Activated CD8-positive, alpha-beta memory T cell treated with anti-CD3 and anti-CD28 coated beads for 48 hours (primary cell): ENCODE results near the gene MAB21L1.

Experiments used
- DNase-seq, 3 experiments: peaks; one replicate each; pipeline ENCODE4 v3.0.0-alpha.2; 2020; ENCODE audit warnings: low read depth in 2 of 3, low spot score in 2 of 3

MAB21L1 gene

DNA sequence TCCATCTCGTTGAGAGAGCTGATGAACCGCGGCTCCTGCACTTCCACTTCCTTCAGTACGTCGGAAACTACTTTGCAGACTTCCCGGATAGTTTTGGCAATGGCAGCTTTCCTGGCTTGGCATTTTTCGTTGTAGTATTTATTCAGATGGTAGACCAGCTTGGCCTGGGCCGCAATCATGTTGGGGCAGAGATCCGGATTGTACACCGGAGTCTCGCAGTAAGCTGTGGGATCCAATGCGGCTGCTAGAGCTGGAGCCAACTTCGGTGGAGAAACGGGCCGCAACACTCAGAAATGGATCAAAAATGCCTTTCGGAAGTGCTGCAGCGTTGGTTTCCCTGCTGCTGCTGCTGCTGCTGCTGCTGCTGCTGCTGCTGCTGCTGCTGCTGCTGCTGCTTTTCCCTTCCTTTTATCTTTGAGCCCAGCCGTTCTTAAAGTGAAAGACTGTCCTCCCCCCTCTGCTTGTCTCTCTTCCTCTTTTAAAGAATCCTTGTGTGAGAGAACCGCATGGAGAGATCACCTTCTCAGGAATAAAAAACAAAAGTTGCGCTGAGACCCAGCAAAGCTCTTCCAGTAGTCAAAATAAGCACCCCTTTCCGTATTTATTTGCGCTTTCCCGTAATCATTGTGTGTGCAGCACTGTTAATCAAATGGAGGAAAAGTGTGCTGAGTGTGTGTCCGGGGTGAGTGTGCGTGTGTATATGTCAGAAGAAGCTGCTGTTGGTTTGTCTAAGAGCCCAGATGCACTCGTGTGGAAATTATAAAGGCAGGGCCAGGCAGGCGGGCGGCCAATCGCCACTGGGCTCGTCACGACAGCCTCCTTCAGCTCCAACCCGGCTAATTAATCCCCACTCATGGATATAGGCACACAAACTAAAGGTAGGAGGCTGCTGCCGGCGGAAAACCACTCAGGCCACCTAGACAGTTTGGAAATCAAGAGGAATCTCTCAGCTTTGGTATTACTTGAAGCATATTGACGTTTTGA, at the start of gene MAB21L1:
TSS of gene MAB21L1 (minus strand) at position 730 of the 984 bp plus-strand sequence. CDS start at position 179, 551 bp downstream.
- no peak for DNase-seq

DNA sequence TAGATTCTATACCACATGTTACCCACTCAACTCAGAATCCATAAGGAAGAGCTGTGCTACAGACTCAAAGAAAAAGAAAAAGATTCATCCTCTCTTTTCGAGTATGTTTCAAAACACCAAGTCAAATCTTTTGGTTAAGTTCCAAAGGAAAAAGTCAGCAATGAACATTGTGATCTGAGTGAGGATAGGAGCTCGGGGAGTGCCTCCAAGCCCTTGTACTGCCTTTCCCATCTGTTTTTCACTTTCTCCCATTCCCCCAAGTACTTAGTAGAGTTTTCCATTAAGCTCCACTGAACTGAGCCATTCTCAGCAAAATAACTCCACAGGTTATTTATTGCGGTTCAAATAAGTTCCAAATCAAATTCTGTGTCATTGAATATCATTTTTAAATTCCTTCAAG, 47.7 kb upstream of the MAB21L1 start:
- DNase-seq, result no peak

DNA sequence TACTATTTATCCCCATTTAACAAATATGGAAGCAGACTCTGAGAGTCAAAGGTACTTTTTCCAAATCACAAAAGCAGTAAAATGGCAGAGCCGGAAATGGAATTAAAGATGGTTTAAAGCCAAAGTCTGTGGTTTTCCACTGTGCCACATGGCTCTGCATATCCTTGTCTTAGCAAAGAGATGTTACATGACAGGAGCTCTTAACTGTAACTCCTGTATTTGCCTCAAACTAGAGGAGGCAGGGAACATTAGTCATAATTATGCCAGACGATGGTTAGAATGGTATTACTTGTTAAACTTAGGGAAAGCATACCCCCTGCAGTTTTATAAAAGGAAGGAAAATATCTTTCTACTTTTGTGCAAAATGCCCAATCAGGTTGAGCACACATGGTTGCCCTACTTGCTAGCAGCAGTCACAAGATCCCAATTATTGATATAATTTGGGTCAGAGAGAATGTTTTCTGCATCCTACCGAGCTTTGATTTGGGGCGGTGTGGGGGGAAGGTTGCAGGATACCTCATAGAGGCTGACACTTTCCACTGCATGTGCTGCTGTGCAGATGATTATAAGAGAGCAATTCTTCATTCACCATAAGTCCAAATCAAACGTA, 42.0 kb upstream of the MAB21L1 start:
- no peak for DNase-seq

DNA sequence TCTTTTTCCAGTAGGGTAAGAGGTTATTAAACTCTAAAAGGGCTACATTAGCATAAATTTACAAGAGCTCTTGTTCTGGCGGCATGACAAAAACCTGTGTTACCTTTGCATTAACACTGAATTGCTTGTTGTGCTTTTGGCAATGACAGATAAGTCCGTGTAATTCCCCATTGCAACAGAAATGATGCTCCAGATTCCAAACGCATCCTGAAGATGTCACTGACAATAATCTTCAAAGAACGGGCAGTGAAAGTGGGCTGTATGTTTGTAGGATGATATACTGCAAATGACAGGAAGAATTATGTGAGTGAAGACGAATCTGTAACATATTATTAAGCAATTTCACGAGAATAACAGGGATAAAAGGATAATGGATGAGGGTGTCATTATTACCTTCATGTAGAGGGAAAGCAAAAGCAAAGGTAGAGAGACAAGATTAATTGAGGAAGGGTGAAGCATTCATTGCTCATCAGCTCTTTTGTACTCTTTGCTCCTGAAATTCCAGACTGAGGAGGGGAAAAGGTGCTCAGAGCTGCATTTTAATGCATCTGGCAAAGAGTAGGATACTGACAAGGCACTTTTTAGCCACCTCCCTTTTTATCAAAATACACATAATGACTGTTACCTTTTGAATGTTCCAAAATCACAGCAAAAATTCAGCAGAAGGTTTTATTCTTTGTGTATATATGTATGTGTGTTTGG, 38.5 kb upstream of the MAB21L1 start:
- DNase-seq, result no peak

DNA sequence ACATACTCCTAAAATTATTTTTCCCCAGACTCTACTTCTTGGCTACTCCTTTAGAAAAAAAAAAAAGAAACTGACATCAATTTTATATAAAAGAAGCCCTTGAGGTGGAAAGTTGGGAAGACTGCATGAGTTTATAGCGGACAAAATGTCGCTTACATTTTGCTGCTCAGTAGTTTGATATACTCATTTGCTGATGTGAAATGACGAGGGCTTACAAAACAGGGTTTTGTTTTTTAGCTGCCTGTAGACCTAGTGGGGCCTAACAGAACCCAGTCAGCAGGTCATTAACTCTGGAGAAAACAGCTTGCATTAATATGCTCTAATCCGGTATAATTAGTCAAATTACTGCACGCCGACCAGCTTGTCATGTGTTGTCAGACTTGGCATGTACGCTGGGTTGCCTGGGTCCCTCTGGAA, 37.6 kb upstream of the MAB21L1 start:
- no peak for DNase-seq

DNA sequence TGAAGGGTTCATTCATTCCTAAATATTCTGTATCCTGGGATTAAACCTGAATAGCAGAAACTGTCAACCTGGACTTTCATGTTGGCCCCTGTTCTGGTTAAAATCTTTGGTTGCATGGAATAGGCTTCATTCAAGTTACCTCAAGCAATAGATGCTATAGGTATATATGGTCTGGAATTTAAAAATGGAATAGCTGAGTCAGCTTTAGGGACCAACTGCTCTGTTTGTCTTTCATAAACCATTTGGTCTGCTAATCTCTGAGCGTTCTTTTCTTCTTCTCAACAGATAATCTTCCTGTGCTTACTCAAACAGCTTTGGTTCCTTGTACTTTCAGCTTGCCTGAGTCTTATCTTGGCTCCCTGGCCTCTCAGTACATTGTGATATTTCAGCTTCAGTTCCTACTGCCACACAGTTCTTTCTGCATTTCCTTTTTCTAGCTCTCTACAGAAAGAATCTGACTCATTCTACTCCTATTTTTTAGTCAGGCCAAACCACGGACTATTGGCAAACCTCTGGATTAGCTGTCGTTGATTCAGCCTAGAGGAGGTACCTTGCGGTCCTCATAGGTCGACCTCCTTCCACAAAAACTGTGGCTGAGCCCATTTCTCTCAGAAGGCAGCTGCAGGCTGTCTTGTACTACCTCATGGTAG, 35.9 kb upstream of the MAB21L1 start:
- no peak for DNase-seq

DNA sequence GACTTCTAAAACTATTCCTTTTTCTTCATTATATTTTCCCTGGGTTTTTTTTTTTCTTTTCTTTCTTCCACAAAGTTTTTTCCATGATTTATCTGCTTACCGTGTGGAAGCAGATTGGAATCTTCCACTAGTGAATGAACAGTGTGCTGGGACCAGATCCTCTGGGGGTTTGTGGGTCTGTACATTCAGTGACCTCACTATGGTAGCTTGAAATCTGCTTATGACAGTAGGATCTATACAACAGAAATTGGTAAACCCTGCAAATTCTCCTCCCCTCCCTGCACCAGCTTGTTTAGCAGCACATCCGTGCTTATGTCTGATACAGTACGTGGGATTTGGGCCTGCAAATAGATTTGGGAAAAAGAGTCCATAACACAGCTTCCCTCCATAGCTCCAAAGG, 26.0 kb upstream of the MAB21L1 start:
- DNase-seq, result no peak

DNA sequence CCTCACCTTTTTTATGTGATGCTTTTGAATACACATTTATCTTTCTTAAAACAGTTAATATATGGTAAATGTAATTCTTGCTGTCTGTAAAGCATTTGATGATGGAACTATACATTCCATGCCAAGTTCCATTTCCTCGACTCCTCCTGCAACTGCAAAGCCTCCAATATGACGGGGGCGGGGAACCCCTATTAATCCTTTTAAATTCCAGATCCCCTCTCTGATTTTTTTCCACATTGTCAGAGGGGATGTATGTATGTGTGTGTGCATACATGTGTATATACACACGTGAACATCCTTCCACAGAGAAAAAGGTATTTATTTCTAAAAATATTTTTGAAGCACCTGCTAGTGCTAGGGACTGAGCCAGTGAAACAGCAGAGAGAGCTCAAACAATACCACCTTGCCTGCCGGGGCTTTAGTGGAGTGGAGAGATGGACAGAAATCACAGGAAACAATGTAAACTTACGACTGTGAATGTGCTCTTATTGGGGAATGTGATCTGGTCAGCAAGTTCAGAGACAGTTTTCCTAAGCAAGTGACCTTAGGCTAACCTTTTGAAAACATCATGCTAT, 25.3 kb upstream of the MAB21L1 start:
- DNase-seq, result no peak

DNA sequence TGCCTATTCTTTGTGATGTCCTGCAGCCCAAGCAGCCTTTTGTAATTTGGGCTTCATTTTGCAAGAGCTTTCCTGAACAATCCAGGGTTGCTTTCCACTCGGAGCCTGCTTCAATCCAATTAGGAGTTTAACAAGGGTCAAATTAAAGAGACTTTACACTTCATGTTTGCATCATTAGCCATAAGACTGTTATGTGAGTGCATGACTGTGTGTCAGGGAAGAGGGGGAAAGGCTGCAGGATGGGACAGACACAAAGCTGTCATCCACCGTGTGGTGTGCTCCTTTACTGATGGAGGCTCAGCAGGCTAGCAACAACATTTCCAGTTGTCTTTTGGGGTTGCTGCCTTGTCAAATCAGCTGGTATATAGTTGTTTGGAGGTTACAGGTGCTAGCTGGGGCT, 23.7 kb upstream of the MAB21L1 start:
- DNase-seq, result no peak

DNA sequence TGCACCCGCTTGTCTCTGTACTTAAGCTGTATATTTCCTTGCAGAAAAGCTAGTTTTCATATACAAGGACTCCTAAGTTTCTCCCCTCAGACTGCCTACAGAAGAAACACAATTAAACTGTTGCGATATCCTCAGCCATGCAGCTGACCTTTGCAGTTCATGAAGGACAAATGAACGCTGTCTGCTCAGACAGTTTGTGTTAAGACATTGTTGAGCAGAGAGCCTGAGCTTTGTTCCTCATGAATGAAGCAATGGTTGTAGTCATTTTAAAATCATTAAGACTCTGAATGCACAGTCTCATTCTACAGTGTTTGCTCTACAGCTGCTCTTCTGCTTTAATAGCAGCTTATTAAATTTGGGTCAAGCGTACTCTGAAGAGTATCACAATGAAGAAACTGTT, 23.2 kb upstream of the MAB21L1 start:
- DNase-seq, result no peak

DNA sequence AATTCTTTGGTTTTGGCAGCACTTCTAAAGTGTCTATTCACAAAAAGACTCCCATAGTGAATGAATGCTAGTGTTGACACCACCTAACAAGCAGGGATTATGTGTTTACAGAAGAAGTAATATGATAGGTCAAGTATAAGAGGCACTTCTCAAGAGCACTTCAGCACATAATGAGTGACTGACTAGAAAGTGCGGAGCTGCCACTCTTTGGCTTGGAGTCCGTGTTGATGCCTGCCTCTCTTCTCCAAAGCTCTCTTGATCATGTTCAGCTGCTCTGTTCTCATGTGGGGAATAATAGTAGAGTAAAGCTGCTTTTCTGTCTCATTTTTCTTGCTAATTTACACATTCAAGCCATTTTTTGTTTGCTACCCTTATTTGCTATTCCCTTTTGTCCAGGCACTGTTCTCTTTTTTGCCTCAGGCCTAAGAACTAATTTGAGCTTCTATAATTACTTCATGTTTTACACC, 22.7 kb upstream of the MAB21L1 start:
- no peak for DNase-seq

DNA sequence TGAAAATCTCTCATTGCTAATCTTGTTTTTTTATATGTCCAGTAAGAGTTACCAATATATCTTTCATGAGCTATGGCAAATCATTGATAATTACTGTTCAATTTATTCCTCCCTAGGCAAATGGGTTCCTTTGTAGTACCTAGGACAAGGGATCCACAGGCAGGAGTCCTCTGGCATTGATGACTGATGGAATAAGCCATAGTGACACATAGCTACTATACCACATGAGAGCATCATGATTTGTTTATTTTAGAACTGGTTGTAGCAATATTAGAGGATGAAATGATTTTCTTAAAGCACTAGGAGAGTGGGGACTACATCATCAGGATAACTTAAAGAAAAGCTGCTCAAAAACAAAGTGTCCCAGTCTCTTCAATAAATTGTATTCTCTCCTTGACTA, 21.7 kb upstream of the MAB21L1 start:
- no peak for DNase-seq

DNA sequence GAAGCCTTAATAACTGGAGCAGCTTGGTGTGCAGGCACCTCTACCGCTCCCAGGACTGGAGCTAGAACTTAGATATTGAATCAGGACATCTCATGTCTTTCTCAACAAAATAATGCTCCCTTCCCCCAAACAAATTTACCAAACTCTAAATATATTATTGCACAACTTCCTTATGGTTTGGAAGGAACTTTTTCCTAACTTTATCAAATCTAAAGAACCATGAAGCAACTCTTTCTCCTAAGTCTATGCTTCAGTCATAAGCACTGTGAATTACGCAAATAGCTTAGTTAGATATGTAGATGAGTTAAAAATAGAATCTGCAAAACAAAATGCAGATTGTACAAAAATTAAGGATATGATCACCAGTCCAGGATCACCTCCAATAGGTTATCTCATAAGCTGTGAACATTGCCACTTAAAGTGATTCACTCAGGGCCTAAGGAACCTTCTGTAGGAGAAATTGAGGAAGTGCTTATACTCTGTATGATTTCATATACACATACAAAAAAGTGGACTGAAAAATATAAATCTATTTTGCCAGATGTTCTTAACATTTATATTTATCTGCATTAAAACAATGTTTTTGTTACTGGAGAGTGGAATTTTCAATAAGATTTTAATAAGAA, 20.4 kb upstream of the MAB21L1 start:
- DNase-seq, result no peak

DNA sequence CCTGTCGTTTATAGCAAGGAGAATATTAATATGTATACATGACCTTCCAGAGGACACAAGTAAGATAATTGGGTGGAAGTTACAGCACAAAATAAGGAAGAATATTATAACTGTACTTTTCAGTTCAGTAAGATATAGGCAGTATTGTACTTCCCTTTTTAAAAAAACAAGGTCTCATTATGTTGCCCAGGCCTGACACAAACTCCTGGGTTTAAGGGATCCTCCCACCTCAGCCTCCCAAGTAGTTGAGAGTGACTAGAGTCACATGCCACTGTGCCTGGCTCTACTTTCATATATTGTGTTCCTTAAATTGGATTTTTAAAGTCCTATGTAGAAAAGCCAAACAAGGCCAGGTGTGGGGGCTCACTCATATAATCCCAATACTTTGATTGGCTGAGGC, 19.5 kb upstream of the MAB21L1 start:
- DNase-seq, result no peak

DNA sequence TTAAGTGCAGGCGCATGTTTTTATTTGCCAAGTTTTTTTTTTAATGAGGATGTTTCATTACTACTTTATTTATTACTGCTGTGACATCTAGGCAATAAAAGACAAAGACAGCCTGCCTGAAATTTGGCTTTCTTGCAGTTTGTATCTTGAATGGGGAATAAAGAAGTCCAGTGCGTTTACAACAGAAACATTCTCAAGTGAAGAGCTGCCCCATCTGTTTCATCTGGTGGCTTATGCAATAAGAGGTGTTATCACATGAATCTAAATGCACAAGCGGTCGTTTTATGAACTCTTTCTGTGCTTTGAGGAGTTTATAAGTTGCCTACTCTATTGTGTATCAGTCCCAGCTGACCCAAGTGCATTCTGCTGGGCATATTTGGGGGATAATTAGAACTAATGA, 12.6 kb upstream of the MAB21L1 start:
- no peak for DNase-seq

DNA sequence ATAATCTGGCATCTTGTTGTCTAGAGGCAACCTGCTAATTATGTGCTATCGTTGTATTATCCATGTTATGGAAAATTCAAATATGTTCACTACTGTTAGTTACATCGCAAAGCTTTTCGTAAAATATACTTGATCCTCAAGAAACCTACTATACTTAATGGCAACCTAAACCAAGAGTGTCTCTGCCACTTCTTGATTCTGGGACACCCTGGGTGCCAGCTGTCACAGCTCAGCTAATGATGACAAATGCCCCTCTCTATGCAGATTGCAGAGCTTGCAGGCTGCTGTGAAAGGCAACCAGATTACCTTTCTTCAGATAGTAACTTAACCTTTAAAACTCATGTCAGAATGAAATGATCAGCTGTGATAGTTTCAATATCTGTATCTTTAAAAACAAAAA, 8.9 kb upstream of the MAB21L1 start:
- no peak for DNase-seq

DNA sequence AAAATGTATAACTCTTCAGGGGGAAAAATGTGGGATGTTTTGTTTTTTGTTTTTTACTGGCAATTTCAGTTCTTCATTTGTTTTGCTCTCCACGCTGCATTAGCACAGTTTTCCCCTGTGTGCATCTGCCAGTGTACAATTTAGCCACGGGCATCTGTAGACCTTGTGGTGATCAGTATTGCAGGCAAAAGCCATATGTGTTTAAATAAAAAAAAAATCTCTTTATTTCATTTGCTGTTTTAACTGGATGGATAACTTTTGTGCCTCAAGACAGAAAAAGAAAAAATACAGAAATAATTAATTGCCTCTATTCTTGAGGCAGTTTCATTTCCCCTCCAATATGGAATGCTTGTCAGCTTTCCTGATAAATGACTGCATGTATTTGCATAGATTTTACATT, 7.9 kb upstream of the MAB21L1 start:
- no peak for DNase-seq

DNA sequence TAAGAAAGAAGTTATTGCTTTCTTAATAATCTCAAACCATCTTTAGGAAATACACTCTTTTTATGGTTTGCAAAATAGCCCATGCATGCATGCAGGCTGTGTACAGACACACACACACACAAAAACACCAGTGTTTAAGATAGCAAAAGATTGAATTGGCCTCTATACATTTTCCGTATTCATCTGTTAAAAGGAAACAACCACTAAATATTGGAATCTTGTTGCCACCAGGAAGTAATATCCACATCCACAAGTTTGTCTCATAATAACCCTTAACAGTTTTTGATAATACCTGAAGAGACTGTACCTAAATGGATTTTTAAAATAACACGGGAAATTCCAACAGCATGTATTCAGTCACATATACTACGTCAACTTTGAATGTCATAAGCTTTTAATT, 7.3 kb upstream of the MAB21L1 start:
- no peak for DNase-seq

DNA sequence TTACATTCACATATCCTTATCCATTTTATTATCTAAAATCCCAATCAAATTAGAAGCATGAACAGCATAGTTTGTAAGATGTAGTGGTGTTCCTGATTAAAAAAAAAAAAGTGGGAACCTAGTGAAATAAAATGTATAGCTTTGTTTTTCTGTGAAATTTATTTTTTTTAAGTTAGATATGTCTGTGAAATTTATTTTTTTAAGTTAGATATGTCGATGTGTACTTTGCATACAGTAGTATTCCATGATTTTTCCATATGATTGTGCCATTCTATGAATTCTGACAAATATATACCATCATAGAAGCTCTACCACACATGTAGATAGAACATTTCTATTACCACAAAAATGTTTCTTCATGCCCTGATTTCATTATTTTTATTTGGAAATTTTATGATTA, 6.0 kb upstream of the MAB21L1 start:
- DNase-seq, result no peak

DNA sequence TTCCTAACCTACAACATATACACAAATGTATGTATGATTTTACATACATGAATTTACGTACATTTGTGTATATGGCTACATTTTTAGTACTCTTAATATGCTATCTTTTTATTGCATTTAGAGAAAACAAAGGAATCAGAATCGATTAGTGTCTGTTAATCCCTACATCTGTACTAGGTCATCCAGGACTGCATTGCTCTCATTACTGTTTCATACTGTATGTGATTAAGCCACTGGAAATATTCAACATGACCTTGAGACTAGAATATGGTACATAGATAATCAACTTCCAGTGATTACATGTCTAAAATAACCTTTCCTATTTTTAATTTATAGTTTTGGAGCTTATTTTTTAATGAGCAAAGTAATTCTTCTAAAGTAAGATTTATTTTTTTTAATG, 5.3 kb upstream of the MAB21L1 start:
- no peak for DNase-seq

DNA sequence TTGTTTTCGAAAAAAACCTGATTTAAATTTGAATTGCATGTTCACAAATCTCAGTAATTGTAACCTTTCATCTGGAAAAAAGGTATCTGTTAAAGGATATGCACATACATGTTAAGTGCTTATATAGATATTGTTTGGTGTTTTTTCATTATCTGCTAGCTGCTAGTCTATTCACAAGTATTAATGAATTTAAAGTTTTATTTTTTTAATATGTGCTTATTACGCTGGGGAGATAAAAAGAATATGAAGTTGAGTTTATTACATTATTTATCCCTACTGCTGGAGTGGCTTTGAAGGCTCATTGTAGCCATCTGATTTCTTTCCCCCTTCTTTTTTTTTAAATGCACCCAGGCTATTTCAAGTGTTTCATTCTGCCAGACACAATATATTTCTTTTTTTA, 3.9 kb upstream of the MAB21L1 start:
- no peak for DNase-seq
